Endodermal cell (in vitro differentiated cells): ENCODE data around the gene OXCT1. TPM values are rescaled to one million over a fixed set of nuclear protein-coding genes. Genes with fewer than 3 reads are reported as not detected.

Experiments used
- DNase-seq: peaks from one replicate; pipeline ENCODE4 v3.0.0-alpha.2; 2017
- H3K27ac ChIP-seq: 2 replicates; pipeline ENCODE4 v1.5.1; 2013; ENCODE audit warnings: mild to moderate bottlenecking, low read depth, low read length, moderate library complexity
- H3K27me3 ChIP-seq: 2 replicates; pipeline ENCODE4 v1.6.1; 2013; ENCODE audit warnings: mild to moderate bottlenecking, low read length, moderate library complexity; ENCODE audit not compliant: insufficient read depth, control insufficient read depth, poor library complexity, severe bottlenecking
- H3K36me3 ChIP-seq: 2 replicates; pipeline ENCODE4 v1.7.0; 2013; ENCODE audit warnings: mild to moderate bottlenecking, low read length, moderate library complexity; ENCODE audit not compliant: control insufficient read depth, insufficient read depth
- H3K4me1 ChIP-seq: one replicate; pipeline ENCODE4 v1.7.0; 2013; ENCODE audit warnings: low read length; ENCODE audit not compliant: control insufficient read depth, insufficient read depth
- H3K4me3 ChIP-seq: 2 replicates; pipeline ENCODE4 v1.5.1; 2013; ENCODE audit warnings: mild to moderate bottlenecking, low read length, moderate library complexity
- H3K9ac ChIP-seq: 2 replicates; pipeline ENCODE4 v1.6.1; 2013; ENCODE audit warnings: mild to moderate bottlenecking, low read length, moderate library complexity; ENCODE audit not compliant: poor library complexity, severe bottlenecking; ENCODE audit errors: extremely low read depth
- H3K9me3 ChIP-seq: 2 replicates; pipeline ENCODE4 v1.6.1; 2013; ENCODE audit warnings: mild to moderate bottlenecking, low read length, moderate library complexity; ENCODE audit not compliant: control insufficient read depth
- H3K27ac Mint-ChIP-seq: 2 replicates; pipeline ENCODE4 v1.8.0; 2020; ENCODE audit warnings: mixed read lengths
- H3K27me3 Mint-ChIP-seq: 2 replicates; pipeline ENCODE4 v1.8.0; 2021; ENCODE audit warnings: mild to moderate bottlenecking, mixed read lengths; ENCODE audit not compliant: insufficient read depth
- H3K36me3 Mint-ChIP-seq: 2 replicates; pipeline ENCODE4 v1.8.0; 2020; ENCODE audit warnings: low read depth, mixed read lengths
- H3K4me1 Mint-ChIP-seq: 2 replicates; pipeline ENCODE4 v1.8.0; 2020; ENCODE audit warnings: mixed read lengths
- H3K4me3 Mint-ChIP-seq: 2 replicates; pipeline ENCODE4 v1.8.0; 2020; ENCODE audit warnings: mild to moderate bottlenecking, moderate library complexity, mixed read lengths
- H3K9me3 Mint-ChIP-seq: 2 replicates; pipeline ENCODE4 v1.8.0; 2020; ENCODE audit warnings: mild to moderate bottlenecking, mixed read lengths
- CTCF ChIP-seq: fragments of 200-600 bp; sonication (generic); conservative IDR thresholded peaks from 2 replicates; pipeline ENCODE4 v1.5.0; 2021; ENCODE audit warnings: antibody characterized with exemption, mild to moderate bottlenecking
- WGBS, 2 experiments: methylation state at CpG; one replicate each; pipeline versions ENCODE4 v1.1.5 to v1.1.7; 2013; ENCODE audit warnings: missing lambda C conversion rate in 2 of 2, mixed read lengths in 1 of 2; ENCODE audit not compliant: insufficient coverage in 1 of 2, insufficient read length in 1 of 2; 5-methylcytosine and 5-hydroxymethylcytosine counted together
- total RNA-seq, 2 donors: library from RNA; stranded (reverse); fragmentation: NEBNext Ultra II Directional in 1 of 2; extraction: Animal tissue kit (Norgen Biotek cat#: 25700) in 1 of 2; gene quantifications; 2 replicates in 1 of 2; 3 replicates in 1 of 2; pipeline ENCODE4 v1.2.1, GENCODE V29; 2021

OXCT1 gene
- total RNA-seq, 2 donors from 2014 or later = 24.5 to 25.1 TPM

DNA sequence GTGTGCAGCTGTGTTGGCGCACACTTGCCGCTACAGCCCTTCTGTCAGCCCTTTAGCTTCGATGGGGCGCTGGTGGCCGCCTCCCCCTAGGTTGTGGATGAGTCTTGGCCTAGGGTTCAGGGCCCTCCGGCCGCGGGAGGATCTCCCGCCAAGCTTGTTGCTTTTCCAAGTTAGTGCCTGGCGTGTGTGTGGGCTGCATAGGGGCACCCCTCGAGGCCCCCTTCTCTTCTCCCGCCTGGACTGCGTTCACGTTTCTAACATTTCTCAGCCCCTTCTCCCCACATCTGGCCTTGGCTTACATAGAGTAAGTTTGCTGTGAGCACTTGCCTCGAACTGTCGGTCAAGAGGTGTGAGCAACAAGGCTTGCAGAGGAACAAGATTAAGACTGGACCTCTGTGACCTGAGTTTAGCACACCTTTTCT lies 413 bp upstream of the OXCT1 start:
- Histone ChIP-seq H3K27me3 (peaks cover 23% of the 10 kb centered on the region), H3K9ac (peak overlapping the region; percentile 61), H3K4me3 (peak overlapping the region; percentile 91), H3K9me3 (peaks cover 15% of the 10 kb centered on the region), H3K27ac (no peak overlapping the region), H3K4me1 (no peaks in the 10 kb centered on the region), H3K36me3 (no peaks in the 10 kb centered on the region)
- Mint-ChIP-seq H3K27me3 (peaks cover 27% of the 10 kb centered on the region), H3K4me3 (peak overlapping the region; percentile 76), H3K4me1 (no peaks in the 10 kb centered on the region), H3K36me3 (no peaks in the 10 kb centered on the region), H3K27ac (peak overlapping the region; percentile 72), H3K9me3 (peaks cover 5% of the 10 kb centered on the region)
- WGBS, 2 experiments = 24 to 29% methylated on average over 10 to 16 of the region's 16 CpGs
- no peak for DNase-seq
- TF ChIP-seq CTCF = no peak

- TF ChIP-seq CTCF = no peak
- WGBS, 2 experiments = 26 to 29% methylated on average over 24 to 28 of the region's 28 CpGs
- H3K4me3 ChIP-seq = peak overlapping the region; percentile 91
- Mint-ChIP-seq H3K4me1 (no peaks in the 10 kb centered on the region), H3K27me3 (peaks cover 27% of the 10 kb centered on the region), H3K4me3 (peak overlapping the region; percentile 76), H3K36me3 (no peaks in the 10 kb centered on the region), H3K9me3 (no peaks in the 10 kb centered on the region), H3K27ac (peak overlapping the region; percentile 44)
- no peak overlapping the region for H3K27ac ChIP-seq
- no peaks in the 10 kb centered on the region for H3K4me1 ChIP-seq
- H3K36me3 ChIP-seq = no peaks in the 10 kb centered on the region
- peak overlapping the region; percentile 61 for H3K9ac ChIP-seq
- peaks cover 4% of the 10 kb centered on the region for H3K9me3 ChIP-seq
- H3K27me3 ChIP-seq = peaks cover 23% of the 10 kb centered on the region
- DNase-seq = no peak
Observed at GRCh38 chr5:41869151-41869723, 988 bp downstream of the OXCT1 start.

DNA sequence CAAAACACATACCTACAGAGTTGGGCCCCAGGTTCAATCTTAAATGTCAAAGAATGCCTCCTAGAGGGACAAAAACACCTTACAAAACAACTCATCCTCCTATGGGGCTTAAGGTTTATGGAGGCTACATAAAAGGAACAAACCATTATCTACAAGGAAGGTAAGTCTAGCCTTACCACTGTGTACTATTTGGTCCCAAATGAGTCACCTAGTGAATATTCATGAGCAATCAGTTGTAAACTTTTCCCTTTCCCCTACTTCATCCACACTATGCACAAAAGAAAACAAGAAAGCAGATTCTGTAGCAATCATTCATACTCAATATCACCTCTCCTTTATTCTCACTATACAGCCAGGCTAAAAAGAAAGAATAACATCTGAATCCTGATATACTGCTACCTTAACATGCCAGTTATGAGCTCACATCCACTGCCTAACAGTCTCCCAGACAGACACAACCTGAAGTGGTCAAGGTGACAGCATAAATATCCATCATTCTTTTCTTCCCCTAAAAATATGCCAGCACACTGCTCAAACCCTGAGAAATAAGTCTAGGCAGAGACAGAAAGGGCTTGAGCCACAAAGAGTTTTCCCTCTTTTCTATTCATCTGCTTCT lies 6.2 kb downstream of the OXCT1 start:
- Histone ChIP-seq H3K9ac (no peak overlapping the region), H3K27ac (no peak overlapping the region), H3K4me3 (no peak overlapping the region), H3K9me3 (no peaks in the 10 kb centered on the region), H3K36me3 (peaks cover 17% of the 10 kb centered on the region), H3K27me3 (peaks cover 1% of the 10 kb centered on the region), H3K4me1 (no peaks in the 10 kb centered on the region)
- Mint-ChIP-seq H3K27me3 (peaks cover 3% of the 10 kb centered on the region), H3K36me3 (peaks cover 10% of the 10 kb centered on the region), H3K27ac (no peak overlapping the region), H3K4me1 (peaks cover 3% of the 10 kb centered on the region), H3K9me3 (no peaks in the 10 kb centered on the region), H3K4me3 (no peak overlapping the region)
- DNase-seq = no peak
- no peak for TF ChIP-seq CTCF
